MM.1S (cell line): ENCODE data around the gene ZKSCAN8.
A peak's percentile ranks its signal among the peaks of the same experiment; 100 is the strongest.

Experiments
- DNase-seq: peaks from one replicate; pipeline ENCODE4 v3.0.0-alpha.2; 2015
- H2AFZ ChIP-seq: fragments of 300-600 bp; sonication (generic); 2 replicates; pipeline ENCODE4 v1.6.0; 2016; ENCODE audit warnings: antibody characterized with exemption, low read length
- H3F3A ChIP-seq: fragments of 300-600 bp; sonication (generic); 2 replicates; pipeline ENCODE4 v1.6.1; 2016; ENCODE audit warnings: mild to moderate bottlenecking, antibody characterized with exemption, low read length, moderate library complexity, mixed read lengths; ENCODE audit not compliant: insufficient read depth
- H3K27ac ChIP-seq: fragments of 300-600 bp; sonication (generic); 2 replicates; pipeline ENCODE4 v1.5.1; 2016; ENCODE audit warnings: mild to moderate bottlenecking, low read length
- H3K27me3 ChIP-seq: fragments of 300-600 bp; sonication (generic); replicated peaks from 2 replicates; pipeline ENCODE4 v1.6.0; 2016; ENCODE audit warnings: low read length; ENCODE audit not compliant: insufficient read depth
- H3K36me3 ChIP-seq: fragments of 300-600 bp; sonication (generic); replicated peaks from 2 replicates; pipeline ENCODE4 v1.6.1; 2016; ENCODE audit warnings: mild to moderate bottlenecking, low read length, mixed read lengths; ENCODE audit not compliant: insufficient read depth
- H3K4me1 ChIP-seq: fragments of 300-600 bp; sonication (generic); 2 replicates; pipeline ENCODE4 v1.6.1; 2016; ENCODE audit warnings: low read length, mixed read lengths
- H3K4me2 ChIP-seq: fragments of 300-600 bp; sonication (generic); 2 replicates; pipeline ENCODE4 v1.6.0; 2016; ENCODE audit warnings: low read depth, low read length
- H3K4me3 ChIP-seq: fragments of 300-600 bp; sonication (generic); 2 replicates; pipeline ENCODE4 v1.5.1; 2016; ENCODE audit warnings: low read length, mixed read lengths
- H3K79me2 ChIP-seq: fragments of 300-600 bp; sonication (generic); 2 replicates; pipeline ENCODE4 v1.6.1; 2016; ENCODE audit warnings: mixed run types, low read length, mixed read lengths
- H3K9ac ChIP-seq: fragments of 300-600 bp; sonication (generic); 2 replicates; pipeline ENCODE4 v1.6.1; 2016; ENCODE audit warnings: low read length, mixed read lengths
- H3K9me2 ChIP-seq: fragments of 300-600 bp; sonication (generic); replicated peaks from 2 replicates; pipeline ENCODE4 v1.6.1; 2016; ENCODE audit warnings: mild to moderate bottlenecking, low read length, mixed read lengths; ENCODE audit not compliant: insufficient read depth
- H3K9me3 ChIP-seq: fragments of 300-600 bp; sonication (generic); replicated peaks from 2 replicates; pipeline ENCODE4 v1.6.1; 2016; ENCODE audit warnings: mild to moderate bottlenecking, low read length, mixed read lengths; ENCODE audit not compliant: insufficient read depth
- H4K20me1 ChIP-seq: fragments of 300-600 bp; sonication (generic); 2 replicates; pipeline ENCODE4 v1.6.1; 2016; ENCODE audit warnings: mild to moderate bottlenecking, low read length, moderate library complexity, mixed read lengths; ENCODE audit not compliant: insufficient read depth
- EZH2 ChIP-seq: fragments of 300-600 bp; sonication (generic); optimal IDR thresholded peaks from 2 replicates; pipeline ENCODE3; 2017; ENCODE audit warnings: low read depth, mild to moderate bottlenecking, antibody characterized with exemption, low read length, mixed read lengths
- EZH2phosphoT487 ChIP-seq: fragments of 300-600 bp; sonication (generic); IDR thresholded peaks from 2 replicates; pipeline ENCODE4 v1.6.1; 2018; ENCODE audit warnings: antibody characterized with exemption, low read length
- TF ChIP-seq, protein P1 (sequence below): fragments of 300-600 bp; sonication (generic); IDR thresholded peaks from 2 replicates; pipeline ENCODE4 v1.5.1; 2016; ENCODE audit warnings: antibody characterized with exemption, low read length, mixed read lengths

Gene ZKSCAN8

DNA sequence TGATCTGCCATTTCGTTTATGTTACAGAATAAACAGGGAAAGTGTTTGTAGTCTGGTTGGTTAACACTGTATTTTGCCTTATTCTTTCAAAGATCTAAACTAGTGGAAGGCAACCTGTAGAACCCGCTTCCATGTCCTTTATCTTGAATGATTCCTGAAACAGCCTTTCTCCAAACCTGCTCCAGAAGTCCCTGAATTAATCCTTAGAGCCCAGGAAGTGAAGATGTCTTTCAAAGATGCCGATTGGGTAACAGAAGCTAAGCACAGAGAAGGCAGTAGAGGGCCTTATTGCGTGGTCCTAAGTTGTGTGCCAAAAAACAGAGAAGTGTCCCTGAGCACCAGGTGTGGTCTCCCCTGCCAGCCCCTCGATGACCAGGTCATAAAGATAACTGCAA is 36.4 kb upstream of the ZKSCAN8 start:
- TF ChIP-seq, protein P1, sequence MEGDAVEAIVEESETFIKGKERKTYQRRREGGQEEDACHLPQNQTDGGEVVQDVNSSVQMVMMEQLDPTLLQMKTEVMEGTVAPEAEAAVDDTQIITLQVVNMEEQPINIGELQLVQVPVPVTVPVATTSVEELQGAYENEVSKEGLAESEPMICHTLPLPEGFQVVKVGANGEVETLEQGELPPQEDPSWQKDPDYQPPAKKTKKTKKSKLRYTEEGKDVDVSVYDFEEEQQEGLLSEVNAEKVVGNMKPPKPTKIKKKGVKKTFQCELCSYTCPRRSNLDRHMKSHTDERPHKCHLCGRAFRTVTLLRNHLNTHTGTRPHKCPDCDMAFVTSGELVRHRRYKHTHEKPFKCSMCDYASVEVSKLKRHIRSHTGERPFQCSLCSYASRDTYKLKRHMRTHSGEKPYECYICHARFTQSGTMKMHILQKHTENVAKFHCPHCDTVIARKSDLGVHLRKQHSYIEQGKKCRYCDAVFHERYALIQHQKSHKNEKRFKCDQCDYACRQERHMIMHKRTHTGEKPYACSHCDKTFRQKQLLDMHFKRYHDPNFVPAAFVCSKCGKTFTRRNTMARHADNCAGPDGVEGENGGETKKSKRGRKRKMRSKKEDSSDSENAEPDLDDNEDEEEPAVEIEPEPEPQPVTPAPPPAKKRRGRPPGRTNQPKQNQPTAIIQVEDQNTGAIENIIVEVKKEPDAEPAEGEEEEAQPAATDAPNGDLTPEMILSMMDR: no peak
- TF ChIP-seq EZH2 (no peak), EZH2phosphoT487 (no peak)
- peak overlapping the region; percentile 90 for H3K4me2 ChIP-seq
- H3K27me3 ChIP-seq: no peaks in the 10 kb centered on the region
- peaks cover 7% of the 10 kb centered on the region; the same call in 1 of the 2 replicates for H3F3A ChIP-seq
- H3K9me2 ChIP-seq: no peaks in the 10 kb centered on the region
- no peaks in the 10 kb centered on the region for H3K9me3 ChIP-seq
- H3K36me3 ChIP-seq: no peaks in the 10 kb centered on the region
- H3K79me2 ChIP-seq: no peaks in the 10 kb centered on the region
- H2AFZ ChIP-seq: peak overlapping the region; percentile 94
- DNase-seq: peak; percentile 9
- H3K4me3 ChIP-seq: peak overlapping the region; percentile 74
- peak overlapping the region; percentile 62; the same call in 1 of the 2 replicates for H3K27ac ChIP-seq
- H3K9ac ChIP-seq: peak overlapping the region; percentile 61
- H4K20me1 ChIP-seq: no peaks in the 10 kb centered on the region
- peaks cover 5% of the 10 kb centered on the region; the same call in 1 of the 2 replicates for H3K4me1 ChIP-seq

DNA sequence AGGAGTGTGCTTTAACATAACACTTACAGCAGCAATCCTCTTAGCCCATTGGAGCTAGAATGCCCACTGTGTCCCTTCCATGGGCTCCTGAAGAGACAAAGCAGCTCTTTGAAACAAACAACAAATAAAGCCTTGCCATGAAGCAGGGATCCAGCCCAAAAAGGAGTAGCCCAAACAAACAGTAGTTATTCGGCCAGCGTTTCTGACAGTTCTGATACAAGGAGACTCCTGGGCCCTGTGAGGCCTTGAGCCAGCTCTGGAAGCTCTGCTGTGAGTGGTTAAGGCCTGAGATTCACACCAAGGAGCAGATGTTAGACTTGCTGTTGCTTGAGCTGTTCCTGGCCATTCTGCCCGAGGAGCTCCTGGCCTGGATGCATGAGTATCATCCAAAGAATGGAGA is 34.2 kb upstream of the ZKSCAN8 start:
- Histone ChIP-seq H3K27me3 (no peaks in the 10 kb centered on the region), H2AFZ (no peak overlapping the region), H3K4me2 (no peak overlapping the region), H3K4me3 (no peak overlapping the region), H3K9me2 (no peaks in the 10 kb centered on the region), H3K9me3 (no peaks in the 10 kb centered on the region), H3F3A (peaks cover 7% of the 10 kb centered on the region; the same call in 1 of the 2 replicates), H3K9ac (no peak overlapping the region), H3K36me3 (no peaks in the 10 kb centered on the region), H3K79me2 (no peaks in the 10 kb centered on the region), H4K20me1 (no peaks in the 10 kb centered on the region), H3K4me1 (peaks cover 5% of the 10 kb centered on the region; the same call in 1 of the 2 replicates), H3K27ac (no peak overlapping the region)
- DNase-seq: no peak
- TF ChIP-seq, protein P1: no peak
- TF ChIP-seq EZH2phosphoT487 (no peak), EZH2 (no peak)

DNA sequence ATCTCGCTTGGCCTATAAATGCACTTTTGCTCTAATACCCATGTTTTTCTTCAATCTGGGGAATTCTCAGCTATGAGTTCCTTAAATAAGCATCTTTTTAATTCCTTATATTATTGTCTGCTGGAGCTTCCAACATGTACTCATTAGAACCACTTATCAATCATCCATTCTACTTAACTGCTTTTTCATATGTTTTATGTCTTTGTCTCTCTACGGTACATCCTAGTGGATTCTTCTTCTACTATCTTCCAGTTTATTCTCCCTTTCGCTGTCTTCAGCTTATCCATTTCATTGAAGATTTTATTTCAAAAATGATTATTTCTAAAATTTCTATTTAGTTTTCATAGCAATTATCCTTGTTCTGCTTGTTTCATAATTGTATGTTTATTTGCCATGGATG is 29.7 kb upstream of the ZKSCAN8 start:
- TF ChIP-seq, protein P1: no peak
- H3K9me3 ChIP-seq: no peaks in the 10 kb centered on the region
- DNase-seq: no peak
- H4K20me1 ChIP-seq: no peaks in the 10 kb centered on the region
- H2AFZ ChIP-seq: no peak overlapping the region
- H3K9me2 ChIP-seq: no peaks in the 10 kb centered on the region
- no peak overlapping the region for H3K9ac ChIP-seq
- H3K36me3 ChIP-seq: no peaks in the 10 kb centered on the region
- H3K27me3 ChIP-seq: no peaks in the 10 kb centered on the region
- no peak overlapping the region for H3K27ac ChIP-seq
- no peaks in the 10 kb centered on the region for H3K79me2 ChIP-seq
- H3F3A ChIP-seq: no peaks in the 10 kb centered on the region
- H3K4me3 ChIP-seq: no peak overlapping the region
- no peaks in the 10 kb centered on the region for H3K4me1 ChIP-seq
- H3K4me2 ChIP-seq: no peak overlapping the region
